NCI-H2029 (cell line): ENCODE results near the gene SIPA1L3.

Experiments
- DNase-seq: peaks from one replicate; lab custom pipeline; 2025; lab: John Stamatoyannopoulos, UW

Gene SIPA1L3

GRCh38 chr19:37977992-37978391 lies 71.0 kb downstream of the SIPA1L3 start:
- no peak for DNase-seq

GRCh38 chr19:37979547-37980082 lies 72.6 kb downstream of the SIPA1L3 start:
- DNase-seq: no peak

GRCh38 chr19:37980419-37981170 lies 73.6 kb downstream of the SIPA1L3 start:
- DNase-seq: no peak

- DNase-seq: no peak
Observed at GRCh38 chr19:37981785-37982475, 74.9 kb downstream of the SIPA1L3 start.

- DNase-seq: no peak
Observed at GRCh38 chr19:37982655-37983054, 75.6 kb downstream of the SIPA1L3 start.

- DNase-seq: no peak
Observed at GRCh38 chr19:37983153-37983552, 76.1 kb downstream of the SIPA1L3 start.

GRCh38 chr19:37983916-37984315 lies 76.9 kb downstream of the SIPA1L3 start:
- no peak for DNase-seq

GRCh38 chr19:37986048-37986750 lies 79.2 kb downstream of the SIPA1L3 start:
- peak; percentile 55 for DNase-seq

GRCh38 chr19:37987356-37988332 lies 80.6 kb downstream of the SIPA1L3 start:
- DNase-seq: no peak

- DNase-seq: no peak
Observed at GRCh38 chr19:37988758-37989635, 82.0 kb downstream of the SIPA1L3 start.

GRCh38 chr19:37989855-37990254 lies 82.8 kb downstream of the SIPA1L3 start:
- DNase-seq: no peak

GRCh38 chr19:37990362-37990761 lies 83.4 kb downstream of the SIPA1L3 start:
- no peak for DNase-seq

- no peak for DNase-seq
Observed at GRCh38 chr19:37991176-37991835, 84.3 kb downstream of the SIPA1L3 start.

GRCh38 chr19:37991841-37992248 lies 84.8 kb downstream of the SIPA1L3 start:
- peak; percentile 7 for DNase-seq

- DNase-seq: no peak
Observed at GRCh38 chr19:37992761-37993160, 85.8 kb downstream of the SIPA1L3 start.

- DNase-seq: no peak
Observed at GRCh38 chr19:37994823-37995130, 87.8 kb downstream of the SIPA1L3 start.

- DNase-seq: no peak
Observed at GRCh38 chr19:37995346-37995745, 88.3 kb downstream of the SIPA1L3 start.

GRCh38 chr19:37997911-37998344 lies 90.9 kb downstream of the SIPA1L3 start:
- no peak for DNase-seq

GRCh38 chr19:37998801-37999308 lies 91.8 kb downstream of the SIPA1L3 start:
- no peak for DNase-seq
